CD14-positive monocyte (primary cell): Measurements from ENCODE around the gene EMC10. TPM values are rescaled to one million over a fixed set of nuclear protein-coding genes. Genes with fewer than 3 reads are reported as not detected.

Source experiments
- DNase-seq, 3 donors: peaks; one replicate each; pipeline ENCODE4 v3.0.0-alpha.2; 2011 to 2022
- H2AFZ ChIP-seq: 2 replicates; pipeline ENCODE4 v1.6.0; 2012; ENCODE audit warnings: mild to moderate bottlenecking, low read depth, low read length, inconsistent platforms; ENCODE audit not compliant: insufficient read depth, poor library complexity, severe bottlenecking
- H3K27ac ChIP-seq, 2 donors: 1 replicate in 1 of 2; 2 replicates in 1 of 2; pipeline ENCODE4 v1.5.1; 2012 to 2013; ENCODE audit warnings: low read length in 2 of 2, control low read depth in 1 of 2, inconsistent platforms in 1 of 2, low read depth in 1 of 2, mild to moderate bottlenecking in 1 of 2
- H3K27me3 ChIP-seq, 2 donors: one replicate each; pipeline versions ENCODE4 v1.6.0 to v1.6.1; 2011 to 2013; ENCODE audit warnings: low read length in 2 of 2; ENCODE audit not compliant: control insufficient read depth in 2 of 2, insufficient read depth in 2 of 2
- H3K36me3 ChIP-seq, 2 donors: replicated peaks in 1 of 2; 1 replicate in 1 of 2; 2 replicates in 1 of 2; pipeline versions ENCODE4 v1.5.1 to v1.6.1; 2012 to 2013; ENCODE audit warnings: low read length in 2 of 2, control low read depth in 1 of 2, inconsistent platforms in 1 of 2, mild to moderate bottlenecking in 1 of 2; ENCODE audit not compliant: insufficient read depth in 2 of 2, control insufficient read depth in 1 of 2
- H3K4me1 ChIP-seq, 2 donors: 1 replicate in 1 of 2; 2 replicates in 1 of 2; pipeline versions ENCODE4 v1.5.1 to v1.6.1; 2012 to 2013; ENCODE audit warnings: low read length in 2 of 2, control low read depth in 1 of 2, inconsistent platforms in 1 of 2, mild to moderate bottlenecking in 1 of 2, moderate library complexity in 1 of 2; ENCODE audit not compliant: insufficient read depth in 2 of 2, control insufficient read depth in 1 of 2
- H3K4me2 ChIP-seq: replicated peaks from 2 replicates; pipeline ENCODE3; 2012; ENCODE audit warnings: low read length, moderate library complexity, mild to moderate bottlenecking; ENCODE audit not compliant: poor library complexity, severe bottlenecking; ENCODE audit errors: extremely low read depth
- H3K4me3 ChIP-seq, 3 experiments: fragments of 200-600 bp in 1 of 3; sonication (generic) in 1 of 3; replicated peaks in 1 of 3; 1 replicate in 2 of 3; 2 replicates in 1 of 3; pipeline ENCODE4 v1.5.1; 2011 to 2013; ENCODE audit warnings: low read length in 3 of 3, mild to moderate bottlenecking in 3 of 3, control low read depth in 2 of 3, low read depth in 2 of 3, inconsistent platforms in 1 of 3, moderate library complexity in 1 of 3
- H3K79me2 ChIP-seq: 2 replicates; pipeline ENCODE4 v1.6.0; 2012; ENCODE audit warnings: mild to moderate bottlenecking, control low read depth, inconsistent platforms, low read length, moderate library complexity; ENCODE audit not compliant: insufficient read depth
- H3K9ac ChIP-seq: 2 replicates; pipeline ENCODE4 v1.6.0; 2017; ENCODE audit warnings: low read length, mild to moderate bottlenecking; ENCODE audit not compliant: insufficient read depth, poor library complexity, severe bottlenecking
- H3K9me3 ChIP-seq, 2 donors: replicated peaks in 1 of 2; 1 replicate in 1 of 2; 2 replicates in 1 of 2; pipeline versions ENCODE4 v1.5.1 to v1.6.1; 2012 to 2013; ENCODE audit warnings: low read length in 2 of 2, control low read depth in 1 of 2; ENCODE audit not compliant: control insufficient read depth in 1 of 2, insufficient read depth in 1 of 2
- H4K20me1 ChIP-seq: 2 replicates; pipeline ENCODE4 v1.6.0; 2012; ENCODE audit warnings: mild to moderate bottlenecking, low read length, control low read depth, moderate library complexity; ENCODE audit not compliant: insufficient read depth
- H3K27ac Mint-ChIP-seq, 7 donors: one replicate each; pipeline ENCODE4 v1.8.0; 2020; ENCODE audit warnings: mild to moderate bottlenecking in 7 of 7, mixed read lengths in 7 of 7, moderate library complexity in 6 of 7, inconsistent platforms in 2 of 7
- H3K27me3 Mint-ChIP-seq, 3 donors: one replicate each; pipeline ENCODE4 v1.8.0; 2021 to 2022; ENCODE audit warnings: low read depth in 3 of 3, mild to moderate bottlenecking in 3 of 3, mixed read lengths in 3 of 3, moderate library complexity in 3 of 3, inconsistent platforms in 1 of 3
- H3K36me3 Mint-ChIP-seq, 2 donors: one replicate each; pipeline ENCODE4 v1.8.0; 2020; ENCODE audit warnings: mixed read lengths in 2 of 2, inconsistent platforms in 1 of 2, mild to moderate bottlenecking in 1 of 2
- H3K4me1 Mint-ChIP-seq: one replicate; pipeline ENCODE4 v1.8.0; 2020; ENCODE audit warnings: mild to moderate bottlenecking, mixed read lengths
- H3K4me3 Mint-ChIP-seq, 2 donors: one replicate each; pipeline ENCODE4 v1.8.0; 2020; ENCODE audit warnings: mild to moderate bottlenecking in 2 of 2, mixed read lengths in 2 of 2, moderate library complexity in 1 of 2
- H3K9me3 Mint-ChIP-seq, 7 donors: one replicate each; pipeline ENCODE4 v1.8.0; 2020 to 2022; ENCODE audit warnings: mixed read lengths in 7 of 7, mild to moderate bottlenecking in 6 of 7, moderate library complexity in 6 of 7, inconsistent platforms in 2 of 7
- WGBS: methylation state at CpG from one replicate; pipeline ENCODE4 v1.1.5; 2013; ENCODE audit warnings: missing lambda C conversion rate; ENCODE audit not compliant: insufficient coverage; 5-methylcytosine and 5-hydroxymethylcytosine counted together
- intact Hi-C, 2 donors: fragments of 100-400 bp; cut with micrococcal nuclease; formaldehyde crosslinking; loops; one replicate each; pipeline versions ENCODE4 v1.15.0 to v1.15.1; 2023
- polyA plus RNA-seq, 3 donors: library from polyadenylated mRNA; depleted of rRNA in 1 of 3; unstranded in 2 of 3; stranded (reverse) in 1 of 3; fragments of 300-500 nt in 2 of 3; fragments of >200 nt in 1 of 3; fragmentation: Illumina TruSeq in 2 of 3; gene quantifications; 1 replicate in 2 of 3; 2 replicates in 1 of 3; pipeline ENCODE4 v1.2.3, GENCODE V29; 2012 to 2021
- TF ChIP-seq, protein P1 (sequence below): fragments of 200-600 bp; IDR thresholded peaks from one replicate; pipeline ENCODE4 v1.8.0; 2022; ENCODE audit warnings: antibody characterized with exemption, mild to moderate bottlenecking

Gene EMC10
- polyA plus RNA-seq, 3 donors = 8.5 to 50.4 (median 9.3) TPM

DNA sequence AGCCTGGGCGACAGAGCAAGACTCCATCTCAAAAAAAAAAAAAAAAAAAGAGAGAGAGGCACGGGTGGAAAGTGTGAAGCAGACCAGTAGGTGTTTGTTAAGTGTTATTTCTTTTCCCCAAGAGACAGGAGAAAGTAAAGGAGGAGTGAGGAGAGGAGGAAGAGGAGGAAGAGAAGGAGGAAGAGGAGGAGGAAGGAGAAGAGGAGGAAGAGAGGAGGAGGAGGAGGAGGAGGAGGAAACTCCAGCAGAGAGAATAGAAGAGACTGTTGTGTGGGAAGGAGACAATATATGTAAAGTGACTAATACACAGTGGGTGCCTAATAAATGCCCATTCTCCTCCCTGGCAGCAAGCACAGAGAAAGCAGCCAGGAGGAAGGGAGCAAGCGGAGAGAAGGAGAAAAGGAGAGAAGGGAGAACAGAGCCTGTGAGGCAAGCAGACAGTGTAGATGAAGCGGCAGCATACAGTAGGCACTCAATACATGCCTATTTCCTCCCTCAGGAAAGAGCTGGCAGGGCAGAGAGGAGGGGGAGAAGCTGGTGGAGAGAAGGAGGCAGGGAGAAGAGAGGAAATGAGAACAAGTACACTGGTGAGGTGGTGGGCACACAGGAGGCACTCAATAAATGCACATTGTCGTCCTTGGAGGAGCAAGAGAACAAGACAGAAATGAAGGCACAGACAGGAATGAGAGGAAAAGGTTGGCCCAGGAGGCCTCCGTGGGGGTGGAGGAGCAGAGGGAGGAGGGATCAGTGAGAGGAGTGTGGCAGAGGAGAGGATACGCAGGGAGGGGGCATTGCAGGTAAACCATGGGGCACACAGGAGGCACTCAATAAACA, 18.1 kb downstream of the EMC10 start:
- peaks cover 4 to 12% (median 5%) of the 10 kb centered on the region in 3 donors for H3K27me3 Mint-ChIP-seq
- H3K27ac Mint-ChIP-seq = peak overlapping the region in 2 of 7 donors; percentile 7 to 26
- no peaks in the 10 kb centered on the region for H3K27me3 ChIP-seq
- H3K4me3 ChIP-seq = no peak overlapping the region
- H3K36me3 Mint-ChIP-seq = peaks cover 0 to 7% of the 10 kb centered on the region in 2 donors
- intact Hi-C loops = no loop called here
- no peaks in the 10 kb centered on the region for H3K36me3 ChIP-seq
- WGBS = 50% methylated on average over 1 of the region's 7 CpGs
- H2AFZ ChIP-seq = no peak overlapping the region
- peak overlapping the region in 1 of 2 donors; percentile 54 for H3K4me3 Mint-ChIP-seq
- TF ChIP-seq, protein P1, sequence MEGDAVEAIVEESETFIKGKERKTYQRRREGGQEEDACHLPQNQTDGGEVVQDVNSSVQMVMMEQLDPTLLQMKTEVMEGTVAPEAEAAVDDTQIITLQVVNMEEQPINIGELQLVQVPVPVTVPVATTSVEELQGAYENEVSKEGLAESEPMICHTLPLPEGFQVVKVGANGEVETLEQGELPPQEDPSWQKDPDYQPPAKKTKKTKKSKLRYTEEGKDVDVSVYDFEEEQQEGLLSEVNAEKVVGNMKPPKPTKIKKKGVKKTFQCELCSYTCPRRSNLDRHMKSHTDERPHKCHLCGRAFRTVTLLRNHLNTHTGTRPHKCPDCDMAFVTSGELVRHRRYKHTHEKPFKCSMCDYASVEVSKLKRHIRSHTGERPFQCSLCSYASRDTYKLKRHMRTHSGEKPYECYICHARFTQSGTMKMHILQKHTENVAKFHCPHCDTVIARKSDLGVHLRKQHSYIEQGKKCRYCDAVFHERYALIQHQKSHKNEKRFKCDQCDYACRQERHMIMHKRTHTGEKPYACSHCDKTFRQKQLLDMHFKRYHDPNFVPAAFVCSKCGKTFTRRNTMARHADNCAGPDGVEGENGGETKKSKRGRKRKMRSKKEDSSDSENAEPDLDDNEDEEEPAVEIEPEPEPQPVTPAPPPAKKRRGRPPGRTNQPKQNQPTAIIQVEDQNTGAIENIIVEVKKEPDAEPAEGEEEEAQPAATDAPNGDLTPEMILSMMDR = no peak
- no peak for DNase-seq
- H3K79me2 ChIP-seq = no peaks in the 10 kb centered on the region
- H3K9me3 Mint-ChIP-seq = peaks cover 3 to 13% (median 7%) of the 10 kb centered on the region in 7 donors
- H3K27ac ChIP-seq = no peak overlapping the region
- no peak overlapping the region for H3K4me2 ChIP-seq
- H3K4me1 Mint-ChIP-seq = peaks cover 32% of the 10 kb centered on the region
- peaks cover 0 to 6% of the 10 kb centered on the region in 2 donors for H3K9me3 ChIP-seq
- no peaks in the 10 kb centered on the region for H4K20me1 ChIP-seq
- peaks cover 30 to 34% of the 10 kb centered on the region in 2 donors for H3K4me1 ChIP-seq
- no peak overlapping the region for H3K9ac ChIP-seq

DNA sequence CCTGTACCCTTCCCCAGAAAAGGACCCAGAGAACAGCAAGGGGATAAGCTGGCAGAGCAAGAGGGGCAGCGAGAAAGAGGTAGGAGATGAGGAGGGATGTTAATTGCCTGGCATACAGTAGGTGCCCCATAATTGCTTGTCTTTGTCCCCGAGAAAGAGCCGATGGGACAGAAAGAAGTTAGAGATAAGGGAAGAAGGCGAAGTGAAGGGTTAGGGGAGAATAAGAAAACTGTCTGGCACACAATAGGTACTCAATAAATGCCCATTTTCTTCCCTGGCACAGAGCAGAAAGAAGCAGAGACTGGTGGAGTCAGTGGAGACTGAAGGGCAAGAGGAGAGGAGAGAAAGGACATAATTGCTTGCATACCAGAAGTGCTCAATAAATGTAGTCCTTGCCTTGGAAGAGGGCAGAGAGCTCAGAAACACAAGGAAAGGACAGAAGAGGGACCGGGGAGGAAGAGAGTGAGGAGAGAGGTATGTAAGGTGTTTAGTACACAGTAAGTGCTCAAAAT, 18.8 kb downstream of the EMC10 start:
- no peak overlapping the region for H3K4me2 ChIP-seq
- Mint-ChIP-seq H3K36me3 (peaks cover 0 to 7% of the 10 kb centered on the region in 2 donors), H3K4me1 (peaks cover 25% of the 10 kb centered on the region), H3K27ac (peak overlapping the region in 1 of 7 donors; percentile 38), H3K27me3 (peaks cover 3 to 11% (median 4%) of the 10 kb centered on the region in 3 donors), H3K9me3 (peaks cover 3 to 10% (median 6%) of the 10 kb centered on the region in 7 donors), H3K4me3 (no peak overlapping the region)
- H3K4me1 ChIP-seq = peaks cover 24 to 28% of the 10 kb centered on the region in 2 donors
- no peak overlapping the region for H3K27ac ChIP-seq
- H3K36me3 ChIP-seq = no peaks in the 10 kb centered on the region
- no peak overlapping the region for H3K9ac ChIP-seq
- no peak overlapping the region for H2AFZ ChIP-seq
- no peaks in the 10 kb centered on the region for H4K20me1 ChIP-seq
- TF ChIP-seq, protein P1 = no peak
- H3K27me3 ChIP-seq = no peaks in the 10 kb centered on the region
- peaks cover 0 to 6% of the 10 kb centered on the region in 2 donors for H3K9me3 ChIP-seq
- intact Hi-C loops = no loop called here
- DNase-seq = no peak
- no peak overlapping the region for H3K4me3 ChIP-seq
- no peaks in the 10 kb centered on the region for H3K79me2 ChIP-seq
- 100% methylated on average over 1 of the region's 5 CpGs for WGBS
